GM10266 (cell line): ENCODE data around the gene AK9.

Source experiments
- DNase-seq: peaks from one replicate; pipeline ENCODE4 v3.0.0; 2012; ENCODE audit errors: extremely low spot score
- TF ChIP-seq, protein P1 (sequence below): IDR thresholded peaks from 2 replicates; pipeline ENCODE4 v1.5.1; 2012; ENCODE audit warnings: mild to moderate bottlenecking, low read depth; ENCODE audit not compliant: control insufficient read depth, insufficient read depth; ENCODE audit errors: missing control alignments

AK9 gene

DNA sequence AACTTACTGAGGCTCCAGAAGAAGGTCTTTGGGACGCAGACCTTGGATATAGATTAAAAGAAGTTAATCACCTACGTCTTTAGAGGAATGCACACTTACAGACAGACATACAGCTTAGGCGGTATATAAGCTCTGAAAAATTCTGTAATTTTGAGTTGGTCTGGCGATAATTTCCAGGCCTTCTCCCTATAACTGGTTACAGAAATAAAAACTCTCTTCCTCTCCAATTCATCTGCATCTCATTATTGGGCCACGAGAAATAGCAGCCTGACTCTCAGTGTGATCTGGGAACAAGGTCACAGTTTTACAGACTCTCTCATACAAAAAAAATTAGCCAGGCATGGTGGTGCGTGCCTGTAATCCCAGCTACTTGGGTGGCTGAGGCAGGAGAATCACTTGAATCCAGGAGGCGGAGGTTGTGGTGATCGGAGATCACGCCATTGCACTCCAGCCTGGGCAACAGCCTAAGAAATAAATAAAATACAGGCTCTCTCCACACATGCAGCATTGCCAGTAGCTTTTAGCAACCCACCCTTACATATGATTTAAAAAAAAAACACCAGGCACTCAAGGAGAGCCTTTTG is 212.7 kb downstream of the AK9 start:
- TF ChIP-seq, protein P1, sequence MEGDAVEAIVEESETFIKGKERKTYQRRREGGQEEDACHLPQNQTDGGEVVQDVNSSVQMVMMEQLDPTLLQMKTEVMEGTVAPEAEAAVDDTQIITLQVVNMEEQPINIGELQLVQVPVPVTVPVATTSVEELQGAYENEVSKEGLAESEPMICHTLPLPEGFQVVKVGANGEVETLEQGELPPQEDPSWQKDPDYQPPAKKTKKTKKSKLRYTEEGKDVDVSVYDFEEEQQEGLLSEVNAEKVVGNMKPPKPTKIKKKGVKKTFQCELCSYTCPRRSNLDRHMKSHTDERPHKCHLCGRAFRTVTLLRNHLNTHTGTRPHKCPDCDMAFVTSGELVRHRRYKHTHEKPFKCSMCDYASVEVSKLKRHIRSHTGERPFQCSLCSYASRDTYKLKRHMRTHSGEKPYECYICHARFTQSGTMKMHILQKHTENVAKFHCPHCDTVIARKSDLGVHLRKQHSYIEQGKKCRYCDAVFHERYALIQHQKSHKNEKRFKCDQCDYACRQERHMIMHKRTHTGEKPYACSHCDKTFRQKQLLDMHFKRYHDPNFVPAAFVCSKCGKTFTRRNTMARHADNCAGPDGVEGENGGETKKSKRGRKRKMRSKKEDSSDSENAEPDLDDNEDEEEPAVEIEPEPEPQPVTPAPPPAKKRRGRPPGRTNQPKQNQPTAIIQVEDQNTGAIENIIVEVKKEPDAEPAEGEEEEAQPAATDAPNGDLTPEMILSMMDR = no peak

DNA sequence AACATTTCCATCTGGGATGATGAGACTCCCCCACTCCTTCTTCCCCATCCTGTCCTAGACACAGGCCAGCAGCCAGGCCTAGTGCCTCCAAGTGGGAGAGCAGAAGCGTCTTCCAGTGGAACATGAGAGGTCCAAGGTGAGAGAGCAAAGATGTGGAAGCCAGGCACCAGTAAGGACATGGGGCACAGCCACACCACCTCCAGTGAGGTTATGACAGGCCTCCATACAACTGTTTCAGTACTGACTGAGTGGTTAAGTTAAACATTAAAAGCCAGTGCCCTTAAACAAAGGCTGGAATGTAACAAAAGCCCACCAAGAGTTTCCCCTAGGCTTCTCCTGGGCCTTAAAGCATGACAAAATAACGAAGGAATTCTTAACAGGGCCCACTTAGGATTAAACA is 213.3 kb downstream of the AK9 start:
- DNase-seq = no peak
- TF ChIP-seq, protein P1 = no peak

More for the DNA sequence above, 212.7 kb downstream of the AK9 start:
- DNase-seq = no peak

DNA sequence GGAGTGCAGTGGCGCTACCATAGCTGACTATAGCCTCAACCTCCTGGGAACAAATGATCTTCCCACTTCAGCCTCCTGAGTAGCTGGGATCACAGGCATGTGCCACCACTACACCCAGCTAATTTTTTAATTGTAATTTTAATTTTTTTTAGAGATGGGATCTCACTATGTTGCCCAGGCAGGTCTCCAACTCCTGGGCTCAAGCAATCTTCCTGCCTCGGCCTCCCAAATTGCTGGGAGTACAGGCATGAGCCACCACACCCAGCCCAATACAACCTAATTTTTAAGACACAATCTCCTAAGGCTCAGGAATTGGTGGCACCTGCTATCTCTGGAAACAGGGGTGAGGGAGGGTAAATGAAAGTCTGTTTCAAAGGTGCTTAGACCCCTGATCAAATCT is 213.8 kb downstream of the AK9 start:
- TF ChIP-seq, protein P1 = no peak
- no peak for DNase-seq

DNA sequence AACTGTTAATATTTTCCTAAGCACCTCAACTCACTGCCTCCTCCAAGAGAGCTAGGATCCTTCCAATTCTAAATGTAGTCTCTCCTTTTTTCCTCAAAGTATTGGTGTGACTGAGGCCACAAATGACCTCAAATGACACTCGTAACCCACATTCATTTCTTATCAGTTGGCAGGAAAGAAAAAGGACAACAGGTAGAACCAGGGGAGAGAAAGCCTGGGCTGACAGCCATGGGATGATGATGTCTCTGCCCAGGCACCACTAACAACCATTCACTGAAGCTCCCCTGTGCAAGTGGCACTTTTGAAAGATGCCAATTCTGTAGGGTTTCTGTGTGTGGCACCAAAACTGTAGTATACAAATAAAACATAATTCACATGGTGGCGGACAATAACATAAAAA is 215.4 kb downstream of the AK9 start:
- DNase-seq = no peak
- TF ChIP-seq, protein P1 = no peak

DNA sequence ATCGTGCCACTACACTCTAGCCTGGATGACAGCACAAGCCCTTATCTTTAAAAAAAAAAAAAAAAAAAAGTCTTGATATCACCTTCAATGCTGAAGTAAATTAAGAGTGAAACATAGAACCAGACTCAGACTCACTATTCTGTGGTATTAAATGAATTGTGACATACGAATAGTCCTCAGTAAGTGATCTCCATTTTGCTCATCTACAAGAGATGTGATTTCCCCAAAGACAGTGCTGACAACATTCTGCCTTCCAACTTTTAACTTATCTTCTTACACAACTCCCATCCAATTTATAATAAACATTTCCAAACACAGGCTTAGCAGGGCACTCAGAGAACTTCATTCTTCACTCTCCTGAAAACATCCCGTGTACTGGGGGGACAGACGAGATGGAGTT is 216.0 kb downstream of the AK9 start:
- TF ChIP-seq, protein P1 = no peak
- DNase-seq = no peak

DNA sequence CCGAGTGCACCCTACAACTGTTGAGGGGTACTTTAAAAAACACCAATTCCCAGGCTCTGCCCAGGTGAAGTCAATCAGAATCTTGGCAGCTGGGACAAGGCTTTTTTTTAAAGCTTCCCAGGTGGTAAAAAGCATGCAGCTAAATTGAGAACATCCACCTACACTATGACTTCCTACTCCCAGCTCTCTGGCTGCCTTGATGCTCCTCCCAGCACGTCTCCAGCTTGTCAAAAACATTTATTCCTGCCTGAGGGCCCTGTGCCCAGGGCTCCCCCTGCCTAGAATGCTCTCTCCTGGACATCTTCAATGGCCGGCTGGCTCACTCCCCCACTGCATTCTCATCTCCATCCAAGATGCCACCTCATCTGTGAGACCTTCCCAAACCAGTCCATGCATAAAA is 217.9 kb downstream of the AK9 start:
- TF ChIP-seq, protein P1 = no peak
- no peak for DNase-seq

DNA sequence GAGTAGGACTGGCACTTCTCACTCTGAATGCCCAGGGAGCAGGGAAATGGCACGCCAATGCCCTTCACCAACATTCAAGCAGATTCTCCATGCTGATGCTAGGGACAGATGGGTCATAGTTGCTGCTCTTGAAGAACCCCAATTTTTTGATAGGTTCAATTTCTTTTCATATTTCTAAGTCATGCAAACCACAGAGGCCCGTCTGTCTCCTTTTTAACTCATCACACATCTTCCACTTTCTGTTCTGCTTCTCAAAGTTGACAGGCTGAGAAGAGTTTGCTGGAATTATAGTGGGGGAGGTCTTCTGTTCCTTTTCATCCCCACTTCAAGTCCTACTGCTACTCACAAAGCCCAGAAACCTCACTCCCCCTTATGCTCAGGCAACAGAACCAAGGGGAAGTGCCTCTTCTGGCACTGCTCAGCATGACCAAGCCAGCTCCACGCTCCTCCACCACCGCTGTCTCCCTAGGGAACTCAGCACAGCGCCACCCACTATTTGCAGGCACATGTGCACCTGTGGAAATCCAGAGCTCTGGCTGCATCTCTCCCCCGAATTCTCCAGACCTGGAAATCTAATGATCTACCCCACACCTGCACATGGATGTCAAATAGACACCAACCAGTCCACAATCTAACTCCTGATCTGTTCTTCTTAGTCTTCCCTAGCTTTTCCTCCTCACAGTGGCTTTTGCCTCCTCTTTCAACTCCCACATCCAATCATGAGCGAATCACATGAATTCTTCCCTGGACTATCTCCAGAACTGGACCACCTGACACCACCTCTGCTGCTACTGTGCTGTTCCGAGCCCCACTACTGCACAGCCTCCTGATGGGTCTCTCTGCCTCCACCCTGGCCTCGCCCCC is 218.6 kb downstream of the AK9 start:
- DNase-seq = no peak

More for the DNA sequence above, 218.6 kb downstream of the AK9 start:
- TF ChIP-seq, protein P1 = peak; percentile 12
